ENCODE data around the gene FZR1.

- TF ChIP-seq CTCF (IDR thresholded peaks at IDR 0.05) (no peak), BCL3 (IDR thresholded peaks at IDR 0.05) (no peak), EP300 (IDR thresholded peaks at IDR 0.05) (no peak), PHF8 (IDR thresholded peaks at IDR 0.05; ENCODE audit: borderline replicate concordance, low read depth) (no peak), CBX8 (IDR thresholded peaks at IDR 0.05) (no peak), CHD2 (IDR thresholded peaks at IDR 0.05; ENCODE audit: low read length, partially characterized antibody) (no peak)
Observed at GRCh38 chr19:3522421-3523360, 16.6 kb downstream of the FZR1 start.

Measured in A549 (cell line).